ENCODE results near the gene PNPLA3.

Gene PNPLA3

DNA sequence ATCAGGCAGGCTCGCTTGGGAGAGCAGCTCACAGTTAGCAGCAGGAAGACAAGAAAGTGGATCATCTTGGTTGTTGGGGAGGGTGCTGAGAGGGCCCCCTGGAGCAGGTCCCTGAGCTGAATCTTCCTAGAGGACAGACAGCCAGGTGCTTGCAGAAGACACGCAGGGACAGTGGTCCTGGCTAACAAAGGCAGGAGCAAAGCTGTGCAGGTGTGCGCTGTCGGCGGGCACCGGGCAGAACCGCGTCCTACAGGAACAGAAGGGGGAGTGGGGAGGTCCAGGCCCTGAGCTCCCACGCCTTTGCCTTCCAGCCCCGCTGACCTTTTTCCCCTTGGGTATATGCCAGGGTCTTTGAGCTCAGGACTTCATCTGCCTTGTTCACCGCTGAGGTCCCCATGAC, 70.4 kb downstream of the PNPLA3 start:
- DNase-seq (ENCODE audit: low read depth) = no peak

DNA sequence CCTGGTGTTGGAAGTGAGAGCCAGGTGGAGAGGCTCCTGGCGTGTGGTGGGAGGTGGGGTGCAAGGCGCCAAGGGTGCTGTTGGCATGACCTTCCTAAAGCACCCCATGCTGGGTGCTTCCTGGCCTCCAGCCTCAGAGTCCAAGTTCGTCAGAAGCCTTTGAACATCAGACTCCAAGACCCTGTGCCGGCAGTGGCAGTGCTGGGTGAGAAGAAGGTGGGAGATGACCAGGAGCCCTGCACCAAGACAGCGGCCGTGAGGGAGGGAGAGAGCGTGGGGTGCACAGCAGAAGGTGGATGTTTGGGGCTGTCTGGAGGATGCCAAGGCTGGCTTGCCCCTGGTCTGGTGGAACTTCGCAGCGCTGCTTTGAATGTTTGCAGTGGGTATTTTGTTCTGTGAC, 70.8 kb downstream of the PNPLA3 start:
- no peak for DNase-seq (ENCODE audit: low read depth)

DNA sequence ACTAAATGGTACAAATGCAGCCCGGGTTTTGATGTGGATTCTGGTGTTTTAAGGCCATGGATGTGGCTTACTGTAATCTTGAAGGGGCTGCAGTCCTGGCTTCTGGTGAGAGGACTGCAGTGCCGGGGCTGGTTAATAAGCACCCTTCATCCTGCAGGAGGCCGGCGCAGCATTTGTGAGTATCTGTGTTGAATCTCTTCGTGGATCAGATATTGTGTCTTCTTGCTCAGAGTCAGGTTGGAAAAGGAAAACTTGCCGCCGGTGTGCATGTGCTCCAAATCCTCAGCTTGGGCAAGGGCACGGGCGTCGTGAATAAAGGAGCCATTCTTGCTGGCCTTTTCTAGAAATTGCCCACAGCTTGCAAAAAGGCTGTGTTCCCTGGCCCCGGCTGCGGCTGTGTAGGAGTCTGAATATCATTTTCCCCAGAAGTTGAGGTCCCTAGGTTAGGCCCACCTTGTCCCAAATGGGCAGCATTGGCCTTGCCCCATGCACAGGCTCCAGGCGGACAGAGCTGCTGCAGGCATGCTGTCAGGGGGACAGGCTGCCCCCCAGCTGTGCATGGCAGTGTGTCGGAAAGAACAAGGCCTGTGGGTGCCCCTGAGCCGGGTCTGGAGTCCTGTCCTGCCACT, 71.6 kb downstream of the PNPLA3 start:
- DNase-seq (ENCODE audit: low read depth) = no peak

DNA sequence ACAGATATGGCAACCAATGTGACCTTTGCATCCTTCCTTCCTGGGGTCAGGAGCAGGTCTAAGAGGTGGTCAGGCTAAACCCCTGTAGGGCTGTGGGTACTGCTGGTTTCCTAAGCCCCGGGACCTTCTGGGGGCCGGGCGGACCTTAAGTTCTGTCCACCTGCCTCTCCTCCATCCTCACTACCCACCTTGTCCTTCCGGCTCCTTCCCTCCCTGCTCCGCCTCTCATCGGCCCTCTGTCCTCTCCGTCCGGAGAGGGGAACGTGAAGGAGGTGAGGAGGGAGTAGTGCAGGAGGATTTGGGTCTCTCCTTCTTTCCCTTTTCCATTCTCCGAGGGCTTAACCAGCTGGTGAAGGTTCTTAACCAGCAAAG, 72.2 kb downstream of the PNPLA3 start:
- DNase-seq (ENCODE audit: low read depth) = no peak

- no peak for DNase-seq (ENCODE audit: low read depth)
Observed at GRCh38 chr22:43996170-43996980, 72.8 kb downstream of the PNPLA3 start.

- no peak for DNase-seq (ENCODE audit: low read depth)
Observed at GRCh38 chr22:43996981-43997265, 73.3 kb downstream of the PNPLA3 start.
